Measurements from ENCODE around the gene SLC1A3.

GRCh38 chr5:36611520-36612274 is 5.3 kb downstream of the SLC1A3 start:
- TF ChIP-seq CTCF (IDR thresholded peaks at IDR 0.05) = no peak
- no peak for TF ChIP-seq POLR2A (IDR thresholded peaks at IDR 0.05)
